ENCODE results near the gene DOCK3. TPM values are rescaled to one million over a fixed set of nuclear protein-coding genes. Genes with fewer than 3 reads are reported as not detected.
"Not testable (repeated sequence)": the region's sequence is repeated elsewhere in the genome, so short reads cannot be mapped to it uniquely, and the experiment has no call there.

DOCK3 gene
- total RNA-seq, 2 experiments from 2014 or later: 3.4 to 4.1 TPM

GRCh38 chr3:50666837-50667236 lies 7.9 kb upstream of the DOCK3 start:
- Mint-ChIP-seq H3K4me1 (peaks cover 10% of the 10 kb centered on the region), H3K27me3 (peaks cover 25% of the 10 kb centered on the region), H3K36me3 (no peaks in the 10 kb centered on the region), H3K4me3 (no peak overlapping the region), H3K27ac (no peak overlapping the region), H3K9me3 (ENCODE audit: low read depth) (no peaks in the 10 kb centered on the region)
- no peak for ATAC-seq
- DNase-seq: peak; percentile 8
- CTCF ChIA-PET: interaction anchor here (0.6 to 2.7 kb wide), 4 partner anchors 9 to 376 kb away, joined by 3 to 7 read pairs (median 4); partner anchors contain the start of gene DOCK3

GRCh38 chr3:50671331-50671730 lies 3.4 kb upstream of the DOCK3 start:
- H3K27me3 Mint-ChIP-seq: peaks cover 57% of the 10 kb centered on the region

GRCh38 chr3:50672656-50673055 lies 2.1 kb upstream of the DOCK3 start:
- no peak overlapping the region for H3K4me3 Mint-ChIP-seq
- H3K36me3 Mint-ChIP-seq: no peaks in the 10 kb centered on the region
- no peak overlapping the region for H3K27ac Mint-ChIP-seq
- ATAC-seq (no peak), DNase-seq (no peak)
- CTCF ChIA-PET: interaction anchor here (1.3 kb wide), 2 partner anchors 39 to 100 kb away, joined by 3 to 4 read pairs; no protein-coding TSS in a partner anchor
- H3K9me3 Mint-ChIP-seq (ENCODE audit: low read depth): no peaks in the 10 kb centered on the region
- H3K27me3 Mint-ChIP-seq: peaks cover 55% of the 10 kb centered on the region
- H3K4me1 Mint-ChIP-seq: peaks cover 14% of the 10 kb centered on the region

More at GRCh38 chr3:50671331-50671730, 3.4 kb upstream of the DOCK3 start:
- ATAC-seq: no peak
- no peaks in the 10 kb centered on the region for H3K9me3 Mint-ChIP-seq (ENCODE audit: low read depth)
- no peaks in the 10 kb centered on the region for H3K36me3 Mint-ChIP-seq
- DNase-seq: no peak
- no peak overlapping the region for H3K27ac Mint-ChIP-seq
- H3K4me3 Mint-ChIP-seq: no peak overlapping the region
- CTCF ChIA-PET: interaction anchor here (0.7 to 1.1 kb wide), 2 partner anchors 10 to 18 kb away, joined by 3 read pairs; no protein-coding TSS in a partner anchor
- H3K4me1 Mint-ChIP-seq: peaks cover 9% of the 10 kb centered on the region

GRCh38 chr3:50673931-50674330 lies 796 bp upstream of the DOCK3 start:
- no peak for ATAC-seq
- no peak for DNase-seq
- no peaks in the 10 kb centered on the region for H3K36me3 Mint-ChIP-seq
- H3K9me3 Mint-ChIP-seq (ENCODE audit: low read depth): no peaks in the 10 kb centered on the region
- peaks cover 14% of the 10 kb centered on the region for H3K4me1 Mint-ChIP-seq
- peaks cover 59% of the 10 kb centered on the region for H3K27me3 Mint-ChIP-seq
- H3K4me3 Mint-ChIP-seq: peak overlapping the region; percentile 45
- no peak overlapping the region for H3K27ac Mint-ChIP-seq
- CTCF ChIA-PET: interaction anchor here (1.2 to 1.6 kb wide), 4 partner anchors 21 to 101 kb away, joined by 3 to 5 read pairs (median 4); no protein-coding TSS in a partner anchor

GRCh38 chr3:50675179-50676030 lies 678 bp downstream of the DOCK3 start:
- Mint-ChIP-seq H3K36me3 (no peaks in the 10 kb centered on the region), H3K4me3 (peak overlapping the region; percentile 71), H3K4me1 (peaks cover 14% of the 10 kb centered on the region), H3K27me3 (peaks cover 57% of the 10 kb centered on the region), H3K27ac (peak overlapping the region; percentile 47), H3K9me3 (ENCODE audit: low read depth) (no peaks in the 10 kb centered on the region)
- ATAC-seq (peak; percentile 54), DNase-seq (peak; percentile 65)
- CTCF ChIA-PET: interaction anchor here (0.7 to 2.4 kb wide), 12 partner anchors 9 to 703 kb away, joined by 3 to 8 read pairs (median 4); no protein-coding TSS in a partner anchor

GRCh38 chr3:50676031-50676705 lies 1.4 kb downstream of the DOCK3 start:
- H3K9me3 Mint-ChIP-seq (ENCODE audit: low read depth): no peaks in the 10 kb centered on the region
- H3K27me3 Mint-ChIP-seq: peaks cover 55% of the 10 kb centered on the region
- no peak overlapping the region for H3K27ac Mint-ChIP-seq
- H3K4me1 Mint-ChIP-seq: peaks cover 14% of the 10 kb centered on the region
- CTCF ChIA-PET: interaction anchor here (0.7 to 2.4 kb wide), 8 partner anchors 9 to 703 kb away, joined by 3 to 8 read pairs (median 5); no protein-coding TSS in a partner anchor
- H3K36me3 Mint-ChIP-seq: no peaks in the 10 kb centered on the region
- ATAC-seq (no peak), DNase-seq (no peak)
- no peak overlapping the region for H3K4me3 Mint-ChIP-seq

- H3K36me3 Mint-ChIP-seq: no peaks in the 10 kb centered on the region
- no peaks in the 10 kb centered on the region for H3K9me3 Mint-ChIP-seq (ENCODE audit: low read depth)
- H3K4me3 Mint-ChIP-seq: no peak overlapping the region
- ATAC-seq: no peak
- no peak overlapping the region for H3K27ac Mint-ChIP-seq
- H3K4me1 Mint-ChIP-seq: no peaks in the 10 kb centered on the region
- DNase-seq: no peak
- peaks cover 7% of the 10 kb centered on the region for H3K27me3 Mint-ChIP-seq
- CTCF ChIA-PET: no interaction called here
Observed at GRCh38 chr3:50687127-50687751, 12.5 kb downstream of the DOCK3 start.

GRCh38 chr3:50687916-50688315 lies 13.2 kb downstream of the DOCK3 start:
- H3K4me1 Mint-ChIP-seq: no peaks in the 10 kb centered on the region
- peaks cover 6% of the 10 kb centered on the region for H3K27me3 Mint-ChIP-seq
- H3K36me3 Mint-ChIP-seq: no peaks in the 10 kb centered on the region

GRCh38 chr3:50688602-50689001 lies 13.9 kb downstream of the DOCK3 start:
- DNase-seq; H3K27ac Mint-ChIP-seq; CTCF ChIA-PET; H3K27me3 Mint-ChIP-seq; H3K4me3 Mint-ChIP-seq; H3K36me3 Mint-ChIP-seq; ATAC-seq; H3K9me3 Mint-ChIP-seq (ENCODE audit: low read depth); H3K4me1 Mint-ChIP-seq: not testable (repeated sequence)

More at GRCh38 chr3:50687916-50688315, 13.2 kb downstream of the DOCK3 start:
- Mint-ChIP-seq H3K9me3 (ENCODE audit: low read depth) (no peaks in the 10 kb centered on the region), H3K27ac (no peak overlapping the region), H3K4me3 (no peak overlapping the region)
- ATAC-seq (no peak), DNase-seq (no peak)
- CTCF ChIA-PET: no interaction called here

- Mint-ChIP-seq H3K9me3 (ENCODE audit: low read depth) (no peaks in the 10 kb centered on the region), H3K27ac (no peak overlapping the region), H3K36me3 (no peaks in the 10 kb centered on the region), H3K27me3 (peaks cover 6% of the 10 kb centered on the region), H3K4me1 (no peaks in the 10 kb centered on the region), H3K4me3 (no peak overlapping the region)
- ATAC-seq (no peak), DNase-seq (no peak)
- CTCF ChIA-PET: no interaction called here
Observed at GRCh38 chr3:50689558-50689957, 14.8 kb downstream of the DOCK3 start.

- no peak overlapping the region for H3K27ac Mint-ChIP-seq
- H3K36me3 Mint-ChIP-seq: peaks cover 5% of the 10 kb centered on the region
- CTCF ChIA-PET: no interaction called here
- no peaks in the 10 kb centered on the region for H3K27me3 Mint-ChIP-seq
- H3K4me3 Mint-ChIP-seq: no peak overlapping the region
- ATAC-seq (no peak), DNase-seq (no peak)
- no peaks in the 10 kb centered on the region for H3K4me1 Mint-ChIP-seq
- peaks cover 7% of the 10 kb centered on the region for H3K9me3 Mint-ChIP-seq (ENCODE audit: low read depth)
Observed at GRCh38 chr3:50695031-50695430, 20.3 kb downstream of the DOCK3 start.

GRCh38 chr3:50696276-50696675 lies 21.5 kb downstream of the DOCK3 start:
- CTCF ChIA-PET: no interaction called here
- H3K4me3 Mint-ChIP-seq: no peak overlapping the region

GRCh38 chr3:50698269-50698668 lies 23.5 kb downstream of the DOCK3 start:
- Mint-ChIP-seq H3K4me3 (no peak overlapping the region), H3K27ac (no peak overlapping the region), H3K27me3 (peaks cover 10% of the 10 kb centered on the region), H3K4me1 (no peaks in the 10 kb centered on the region), H3K36me3 (peaks cover 5% of the 10 kb centered on the region), H3K9me3 (ENCODE audit: low read depth) (peaks cover 12% of the 10 kb centered on the region)
- CTCF ChIA-PET: no interaction called here
- DNase-seq (no peak), ATAC-seq (no peak)

More at GRCh38 chr3:50696276-50696675, 21.5 kb downstream of the DOCK3 start:
- Mint-ChIP-seq H3K4me1 (no peaks in the 10 kb centered on the region), H3K9me3 (ENCODE audit: low read depth) (peaks cover 7% of the 10 kb centered on the region), H3K27ac (no peak overlapping the region), H3K36me3 (peaks cover 5% of the 10 kb centered on the region), H3K27me3 (peaks cover 1% of the 10 kb centered on the region)
- DNase-seq (no peak), ATAC-seq (no peak)

Data from activated CD8-positive, alpha-beta memory T cell treated with anti-CD3 and anti-CD28 coated beads, Interleukin-2, amount 10 ng/mL, durations not matched to agents 7 days and 5 days (primary cell).